ENCODE data around the gene MBD3L2.

- TF ChIP-seq CTCF (conservative IDR thresholded peaks at IDR 0.05; ENCODE audit: low read length), result no peak
- no peak for TF ChIP-seq EZH2phosphoT487 (IDR thresholded peaks at IDR 0.05; ENCODE audit: borderline replicate concordance)
These were observed 49.8 kb downstream of the MBD3L2 start for GRCh38 chr19:7098701-7099596.

All from Loucy (cell line).